ENCODE measurements around the gene KIFAP3. TPM values are rescaled to one million over a fixed set of nuclear protein-coding genes. Genes with fewer than 3 reads are reported as not detected.
"Not testable (repeated sequence)": the region's sequence is repeated elsewhere in the genome, so short reads cannot be mapped to it uniquely, and the experiment has no call there.

Gene KIFAP3
- 26.5 TPM for polyA plus RNA-seq (2012; ENCODE audit: insufficient read depth, insufficient read length)

DNA sequence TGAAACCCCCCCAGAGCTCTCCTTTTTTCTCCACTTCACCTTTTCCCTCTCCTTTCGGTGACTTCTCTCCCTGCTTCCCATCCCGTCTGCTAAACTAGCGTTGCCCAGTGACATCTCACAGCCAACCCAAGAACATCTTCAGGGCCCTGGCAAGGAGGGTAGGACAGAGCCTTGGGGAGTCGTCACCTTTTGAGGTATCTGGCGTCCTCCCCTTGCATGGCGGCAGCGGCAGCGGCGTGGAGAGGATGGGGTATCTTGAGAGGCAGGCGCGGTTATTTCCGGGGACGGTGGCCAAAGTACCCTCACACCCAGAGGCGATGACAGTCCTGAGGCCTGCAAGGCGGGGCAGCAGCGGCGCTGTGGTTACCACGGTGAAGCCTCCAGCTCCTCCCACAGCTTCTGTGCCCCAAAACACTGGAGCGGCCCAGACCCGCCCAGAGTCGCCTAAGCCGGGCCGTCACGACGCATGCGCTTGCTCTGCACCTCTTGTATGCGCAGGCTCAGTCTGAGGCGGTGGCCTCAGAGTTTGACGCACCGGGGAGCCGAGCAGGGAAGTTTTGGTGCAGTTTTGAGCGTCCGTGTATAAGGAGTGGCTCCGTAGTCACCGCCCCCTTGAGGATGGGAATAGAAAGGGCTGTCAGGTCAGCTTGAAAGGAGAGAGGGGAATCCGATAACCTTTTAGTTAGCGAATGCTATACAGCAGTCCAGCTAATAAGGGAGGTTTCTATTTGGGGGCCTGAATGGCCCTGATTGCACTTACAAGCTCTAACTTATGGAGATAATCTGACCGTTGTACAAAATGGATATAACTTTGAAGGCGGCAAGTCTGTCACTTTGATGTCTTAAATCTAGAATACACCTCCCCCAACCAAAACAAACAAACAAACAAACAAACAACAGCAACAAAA, at the start of gene KIFAP3:
KIFAP3 (minus strand) TSS at position 446 of the 908 bp plus-strand sequence; CDS start at position 218, 228 bp downstream.
- peak within 1 kb of the TSS; percentile 94 for H3K4me3 ChIP-seq (ENCODE audit: low read length)
- DNase-seq (ENCODE audit: low read depth, low spot score), result peak; percentile 97

DNA sequence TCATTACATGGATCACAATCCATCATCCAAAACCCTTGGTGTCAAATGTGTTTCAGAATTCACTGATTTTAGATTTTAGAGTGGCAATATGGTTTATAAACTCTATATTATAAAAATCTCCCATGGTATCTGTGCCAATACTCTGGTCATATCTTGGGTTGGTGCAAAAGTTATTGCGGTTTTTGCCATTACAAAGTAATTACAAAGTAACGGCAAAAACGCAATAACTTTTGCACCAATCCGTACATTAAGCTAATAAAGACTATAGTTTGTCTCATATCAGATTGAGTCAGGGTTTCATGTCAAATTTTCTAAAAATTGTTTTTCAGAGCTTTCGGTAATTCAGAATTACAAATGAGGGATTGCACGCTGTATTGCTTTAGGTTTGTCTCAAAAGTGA, 47.9 kb upstream of the KIFAP3 start:
- H3K4me3 ChIP-seq (ENCODE audit: low read length), result no peak overlapping the region
- DNase-seq (ENCODE audit: low read depth, low spot score), result no peak

DNA sequence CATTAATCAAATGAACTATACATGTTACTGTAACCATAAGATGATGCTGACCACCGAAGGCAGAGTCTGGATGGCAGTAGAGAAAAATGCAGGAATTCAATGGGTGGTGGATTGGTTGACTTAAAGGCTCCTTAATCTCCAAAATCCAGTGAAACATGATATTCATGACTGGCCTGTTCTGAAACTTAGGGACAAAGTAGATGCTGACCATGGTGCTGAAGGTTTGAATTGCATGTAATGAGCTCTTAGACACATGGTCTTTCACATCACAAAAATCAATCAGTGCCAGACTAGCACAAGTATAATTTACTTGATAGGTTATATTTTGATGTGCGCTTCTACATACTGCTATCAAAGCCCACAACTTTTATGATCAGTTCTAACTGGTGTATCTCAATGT, 40.4 kb upstream of the KIFAP3 start:
- DNase-seq (ENCODE audit: low read depth, low spot score), result peak; percentile 22
- no peak overlapping the region for H3K4me3 ChIP-seq (ENCODE audit: low read length)

DNA sequence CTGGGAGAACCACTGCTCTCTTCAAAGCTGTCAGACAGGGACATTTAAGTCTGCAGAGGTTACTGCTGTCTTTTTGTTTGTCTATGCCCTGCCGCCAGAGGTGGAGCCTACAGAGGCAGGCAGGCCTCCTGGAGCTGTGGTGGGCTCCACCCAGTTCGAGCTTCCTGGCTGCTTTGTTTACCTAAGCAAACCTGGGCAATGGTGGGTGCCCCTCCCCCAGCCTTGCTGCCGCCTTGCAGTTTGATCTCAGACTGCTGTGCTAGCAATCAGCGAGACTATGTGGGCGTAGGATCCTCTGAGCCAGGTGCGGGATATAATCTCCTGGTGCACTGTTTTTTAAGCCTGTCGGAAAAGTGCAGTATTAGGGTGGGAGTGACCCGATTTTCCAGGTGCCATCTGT, 38.6 kb upstream of the KIFAP3 start:
- not testable (repeated sequence) for DNase-seq (ENCODE audit: low read depth, low spot score); H3K4me3 ChIP-seq (ENCODE audit: low read length)

DNA sequence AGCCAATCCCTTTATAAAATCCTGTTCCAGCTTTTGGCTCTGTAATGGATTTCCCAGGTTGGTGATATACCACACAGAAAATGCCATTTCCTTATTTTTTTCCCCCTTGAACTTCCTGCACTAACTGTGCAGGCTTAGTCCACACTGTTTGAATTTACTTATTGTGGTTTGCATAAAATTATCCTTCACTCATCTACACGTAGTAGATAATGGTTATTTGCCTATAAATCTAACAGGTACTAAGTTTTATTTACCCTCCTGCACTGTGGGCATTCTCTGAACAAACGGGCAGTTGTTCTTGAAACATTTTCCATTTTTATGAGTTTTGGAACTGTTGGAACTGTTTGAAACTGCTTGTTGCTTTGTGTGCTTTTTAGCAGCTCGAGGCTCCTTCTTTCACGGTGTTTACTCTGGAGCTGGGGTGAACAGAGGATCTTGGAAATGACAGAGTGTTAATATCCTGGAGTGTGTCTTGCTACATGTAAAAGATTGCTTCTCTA, 23.0 kb upstream of the KIFAP3 start:
- DNase-seq (ENCODE audit: low read depth, low spot score), result no peak
- H3K4me3 ChIP-seq (ENCODE audit: low read length), result no peak overlapping the region

DNA sequence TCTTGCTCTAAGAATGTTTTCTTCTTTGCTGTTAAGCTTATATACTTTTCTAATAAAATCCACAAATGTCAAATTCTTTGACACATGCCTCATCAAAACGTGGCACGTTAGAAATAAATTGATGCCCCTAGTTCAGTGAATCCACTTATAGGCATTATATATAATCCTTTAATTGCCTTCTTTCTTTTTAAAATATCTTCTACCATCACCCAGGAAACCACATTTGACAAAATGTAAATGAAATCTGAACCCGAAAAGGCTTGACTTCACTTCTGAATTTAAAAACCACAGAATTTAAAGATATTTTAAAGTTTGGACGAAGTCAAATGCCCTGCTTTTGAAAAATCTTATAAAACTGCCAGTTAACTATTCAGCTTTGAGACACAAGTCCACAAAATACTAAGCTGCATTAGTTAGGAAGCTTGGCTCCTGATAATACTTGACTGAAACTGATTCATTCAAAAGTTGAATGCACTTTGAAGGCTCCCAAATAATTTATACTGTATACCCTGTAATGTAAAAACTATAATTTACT, 22.4 kb upstream of the KIFAP3 start:
- DNase-seq (ENCODE audit: low read depth, low spot score), result no peak
- H3K4me3 ChIP-seq (ENCODE audit: low read length), result no peak overlapping the region

DNA sequence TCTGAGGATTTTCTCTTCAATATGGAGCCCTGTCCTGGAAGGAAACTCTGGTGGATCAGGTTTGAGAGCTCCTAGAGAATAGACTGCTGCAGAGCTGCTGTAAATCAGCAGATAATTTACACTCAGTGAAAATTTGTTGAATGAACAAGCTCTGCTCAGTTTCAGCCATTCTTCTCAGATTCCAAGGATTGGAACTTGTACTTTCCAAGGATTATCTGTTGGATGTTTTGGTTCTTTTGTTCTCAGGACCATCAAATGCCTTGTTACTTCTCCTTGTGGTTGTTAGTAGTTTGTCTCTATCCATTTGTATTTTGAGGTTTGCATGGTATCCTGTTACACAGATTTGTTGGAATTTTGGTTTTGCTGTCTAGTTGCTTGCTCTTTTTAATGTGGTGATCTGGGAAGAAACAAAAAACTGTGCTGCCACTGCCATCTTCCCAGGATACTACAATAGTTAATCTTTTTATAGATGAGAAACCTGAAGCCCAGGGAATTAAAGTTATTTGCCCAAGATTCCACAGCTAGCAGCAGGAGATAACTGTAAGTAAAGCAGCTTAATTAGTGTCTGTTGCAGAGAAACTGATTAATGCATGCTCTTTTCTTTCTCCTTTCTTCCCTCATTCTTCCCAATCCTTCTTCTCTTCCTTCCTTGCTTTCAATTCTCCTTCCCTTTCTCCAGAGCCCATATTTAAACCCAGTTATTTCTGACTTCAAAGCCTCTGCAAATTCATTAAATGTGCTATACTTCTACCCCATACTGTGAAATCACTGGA, 21.7 kb upstream of the KIFAP3 start:
- H3K4me3 ChIP-seq (ENCODE audit: low read length), result no peak overlapping the region
- DNase-seq (ENCODE audit: low read depth, low spot score), result no peak

DNA sequence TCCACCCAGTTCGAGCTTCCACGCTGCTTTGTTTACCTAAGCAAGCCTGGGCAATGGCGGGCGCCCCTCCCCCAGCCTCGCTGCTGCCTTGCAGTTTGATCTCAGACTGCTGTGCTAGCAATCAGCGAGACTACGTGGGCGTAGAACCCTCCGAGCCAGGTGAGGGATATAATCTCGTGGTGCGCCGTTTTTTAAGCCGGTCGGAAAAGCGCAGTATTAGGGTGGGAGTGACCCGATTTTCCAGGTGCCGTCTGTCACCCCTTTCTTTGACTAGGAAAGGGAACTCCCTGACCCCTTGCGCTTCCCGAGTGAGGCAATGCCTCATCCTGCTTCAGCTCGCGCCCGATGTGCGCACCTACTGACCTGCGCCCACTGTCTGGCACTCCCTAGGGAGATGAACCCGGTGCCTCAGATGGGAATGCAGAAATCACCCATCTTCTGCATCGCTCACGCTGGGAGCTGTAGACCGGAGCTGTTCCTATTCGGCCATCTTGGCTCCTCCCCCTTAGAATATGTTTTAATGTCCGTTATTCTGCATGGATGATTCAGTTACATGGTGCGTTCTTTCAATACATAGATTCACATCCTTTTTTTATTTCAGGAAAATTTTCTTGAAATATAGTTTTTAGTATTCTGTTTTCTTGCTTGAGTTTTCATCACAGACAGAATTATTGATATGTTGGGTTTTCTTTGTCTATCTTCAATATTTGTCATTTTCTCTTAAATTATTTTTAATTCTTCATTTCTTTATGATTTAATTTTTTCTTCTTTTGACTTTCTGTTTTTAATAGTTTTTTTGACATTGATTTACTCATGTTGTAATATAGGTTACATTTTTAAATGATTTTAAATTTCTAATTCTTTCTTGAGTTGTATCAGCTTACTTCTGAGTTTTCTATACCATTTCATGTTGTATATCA, 20.5 kb upstream of the KIFAP3 start:
- not testable (repeated sequence) for DNase-seq (ENCODE audit: low read depth, low spot score); H3K4me3 ChIP-seq (ENCODE audit: low read length)

DNA sequence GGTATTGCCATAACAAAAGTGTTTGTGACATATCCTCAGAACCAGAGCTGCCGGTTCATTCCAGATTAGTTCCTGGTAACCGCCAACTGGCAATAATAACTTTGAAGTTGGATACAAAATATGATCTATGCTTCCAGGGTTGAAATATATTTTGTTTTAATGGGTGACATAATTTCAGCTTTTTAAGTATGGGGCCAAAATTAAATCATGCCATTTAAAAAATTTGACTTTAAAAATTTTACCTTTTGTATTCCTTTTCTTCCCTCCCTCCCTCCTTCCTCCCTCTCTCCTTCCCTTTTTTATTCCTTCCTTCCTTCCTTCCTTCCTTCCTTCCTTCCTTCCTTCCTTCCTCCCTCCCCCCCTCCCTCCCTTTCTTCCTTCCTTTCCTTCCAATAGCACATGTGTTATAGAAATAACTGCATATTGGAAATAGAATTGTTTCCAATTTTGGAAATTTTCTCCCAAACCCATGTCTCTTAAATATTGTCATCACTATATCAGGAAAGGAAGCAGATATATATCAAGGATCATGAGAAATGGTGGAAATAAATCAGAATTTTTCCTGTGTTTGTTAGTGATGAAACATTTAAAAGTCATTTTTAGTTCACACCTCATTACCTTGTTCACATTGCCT, 12.0 kb upstream of the KIFAP3 start:
- no peak overlapping the region for H3K4me3 ChIP-seq (ENCODE audit: low read length)
- no peak for DNase-seq (ENCODE audit: low read depth, low spot score)

DNA sequence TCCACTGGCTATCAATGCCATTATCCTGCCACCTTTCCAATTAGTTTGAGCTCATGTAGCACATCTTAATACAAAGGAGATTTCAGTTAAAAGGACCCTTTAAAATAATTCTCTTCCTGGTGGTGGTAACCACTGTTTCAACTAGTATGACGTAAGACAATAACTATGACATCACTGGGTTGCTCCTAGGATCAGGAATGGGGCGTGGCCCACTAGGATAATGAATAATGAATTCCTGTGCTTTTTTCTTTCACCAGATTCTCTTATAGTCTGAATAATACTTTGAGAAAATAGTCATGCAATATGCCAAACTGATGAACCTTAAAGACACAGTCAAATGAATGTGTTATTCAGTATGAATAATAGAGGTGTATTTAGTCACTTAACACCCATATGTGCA, 10.6 kb upstream of the KIFAP3 start:
- no peak overlapping the region for H3K4me3 ChIP-seq (ENCODE audit: low read length)
- no peak for DNase-seq (ENCODE audit: low read depth, low spot score)

DNA sequence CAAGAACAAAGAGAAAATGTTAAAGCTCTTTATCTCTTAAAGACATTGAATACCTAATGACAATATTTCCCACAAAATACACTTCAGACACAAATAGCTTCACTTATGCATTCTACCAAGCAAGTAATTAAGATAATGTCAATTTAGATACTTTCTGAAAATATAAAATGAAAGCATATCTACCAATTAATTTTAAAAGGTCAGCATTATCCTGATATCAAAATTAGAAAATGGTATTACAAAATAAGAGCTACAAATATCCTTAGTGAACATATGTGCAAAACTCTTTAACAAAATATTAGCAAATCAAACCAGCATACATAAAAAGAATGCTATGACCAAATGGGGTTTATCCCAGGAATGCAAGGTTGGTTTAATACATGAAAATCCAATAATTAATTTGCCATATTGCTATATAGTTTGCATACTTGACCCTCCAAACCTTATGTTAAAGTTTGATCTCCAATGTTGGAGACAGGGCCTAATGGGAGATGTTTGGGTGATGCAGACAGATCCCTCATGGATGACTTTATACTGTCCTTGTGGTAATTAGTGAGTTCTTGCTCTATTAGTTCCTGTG, 4.2 kb upstream of the KIFAP3 start:
- H3K4me3 ChIP-seq (ENCODE audit: low read length), result no peak overlapping the region
- no peak for DNase-seq (ENCODE audit: low read depth, low spot score)

DNA sequence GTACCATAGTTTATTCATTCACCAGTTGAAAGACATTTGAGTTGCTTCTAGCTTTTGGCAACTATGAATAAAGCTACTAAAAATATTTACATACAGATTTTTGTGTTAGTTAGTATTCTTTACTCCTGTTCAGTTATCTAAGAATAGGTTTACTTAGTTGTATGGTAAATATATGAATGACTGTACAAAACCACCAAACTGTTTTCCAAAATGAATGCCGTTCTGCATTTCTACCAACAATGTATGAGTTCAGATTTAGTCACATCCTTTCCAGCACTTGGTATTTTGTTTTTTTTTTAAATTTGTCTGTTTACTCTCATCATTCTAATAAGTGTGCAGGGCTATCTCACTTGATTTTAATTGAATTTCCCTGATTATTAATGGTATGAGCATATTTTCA, 3.4 kb upstream of the KIFAP3 start:
- H3K4me3 ChIP-seq (ENCODE audit: low read length), result no peak overlapping the region
- no peak for DNase-seq (ENCODE audit: low read depth, low spot score)

DNA sequence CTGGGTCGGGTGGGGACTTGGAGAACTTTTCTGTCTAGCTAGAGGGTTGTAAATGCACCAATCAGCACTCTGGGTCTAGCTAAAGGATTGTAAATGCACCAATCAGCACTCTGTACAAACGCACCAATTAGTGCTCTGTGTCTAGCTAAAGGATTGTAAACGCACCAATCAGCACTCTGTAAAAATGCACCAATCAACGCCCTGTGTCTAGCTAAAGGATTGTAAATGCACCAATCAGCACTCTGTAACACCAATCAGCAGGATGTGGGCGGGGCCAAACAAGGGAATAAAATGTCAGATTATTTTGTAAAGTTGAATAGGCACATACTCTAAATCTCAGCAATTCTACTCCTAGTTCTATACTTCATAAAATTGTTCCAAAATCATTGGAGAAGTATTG, 2.5 kb upstream of the KIFAP3 start:
- not testable (repeated sequence) for H3K4me3 ChIP-seq (ENCODE audit: low read length); DNase-seq (ENCODE audit: low read depth, low spot score)

DNA sequence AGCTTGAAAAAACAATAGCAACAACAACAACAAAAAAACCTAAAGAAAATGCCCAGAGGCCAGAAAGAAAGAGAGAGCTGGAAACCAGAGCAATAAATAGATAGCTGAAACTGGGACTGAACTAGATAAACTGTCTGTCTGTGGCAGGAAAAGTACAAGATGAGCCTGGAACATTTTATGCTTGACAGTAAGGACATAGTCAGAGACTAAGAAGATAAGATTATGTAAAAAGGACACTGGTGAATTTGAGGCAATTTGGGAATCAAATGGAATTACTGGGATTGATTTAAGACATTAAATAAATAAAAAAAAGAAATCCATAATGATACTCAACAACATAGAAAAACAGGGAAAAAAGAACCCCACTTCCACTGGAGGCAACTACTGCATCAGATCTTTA, 1.7 kb upstream of the KIFAP3 start:
- no peak for DNase-seq (ENCODE audit: low read depth, low spot score)
- no peak overlapping the region for H3K4me3 ChIP-seq (ENCODE audit: low read length)

DNA sequence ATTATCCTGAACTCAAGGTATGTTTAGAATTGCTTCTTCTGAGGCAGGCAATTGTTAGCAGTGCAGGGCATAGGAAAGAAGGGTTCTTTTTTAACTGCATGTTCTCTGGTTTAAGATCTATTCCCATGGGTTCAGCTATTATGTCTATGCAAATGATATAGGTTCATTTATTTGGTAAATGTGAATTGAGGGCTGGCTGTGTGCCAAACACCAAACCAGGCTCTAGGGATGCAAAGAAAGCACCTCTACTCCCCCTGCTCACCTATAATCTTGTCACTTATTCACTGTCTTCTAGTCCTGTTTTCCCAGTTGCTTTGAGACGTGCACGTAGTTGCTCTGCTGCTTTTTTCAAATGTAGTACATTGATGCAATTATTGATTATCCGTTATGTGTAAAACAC, 691 bp upstream of the KIFAP3 start:
- peak overlapping the region; percentile 94 for H3K4me3 ChIP-seq (ENCODE audit: low read length)

DNA sequence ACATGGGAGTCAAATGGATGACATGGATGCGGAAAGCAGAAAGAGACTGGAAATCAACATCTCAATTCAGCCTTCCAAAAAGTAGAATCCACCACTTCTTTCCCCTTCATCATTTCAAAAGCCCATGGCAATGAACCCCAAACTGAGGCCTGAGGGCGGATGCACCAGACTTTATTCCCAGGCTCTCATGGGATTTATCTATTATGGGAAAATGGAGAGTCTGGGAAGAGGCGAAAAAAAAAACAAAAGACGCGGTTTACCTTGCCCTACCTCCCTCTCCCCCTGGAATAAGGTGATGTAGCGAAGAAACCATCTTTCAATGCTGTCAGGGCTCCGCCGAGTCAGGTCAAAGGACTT, 624 bp downstream of the KIFAP3 start:
- peak overlapping the region; percentile 94 for H3K4me3 ChIP-seq (ENCODE audit: low read length)
- no peak for DNase-seq (ENCODE audit: low read depth, low spot score)

More for the DNA sequence above, 691 bp upstream of the KIFAP3 start:
- peak; percentile 16 for DNase-seq (ENCODE audit: low read depth, low spot score)

DNA sequence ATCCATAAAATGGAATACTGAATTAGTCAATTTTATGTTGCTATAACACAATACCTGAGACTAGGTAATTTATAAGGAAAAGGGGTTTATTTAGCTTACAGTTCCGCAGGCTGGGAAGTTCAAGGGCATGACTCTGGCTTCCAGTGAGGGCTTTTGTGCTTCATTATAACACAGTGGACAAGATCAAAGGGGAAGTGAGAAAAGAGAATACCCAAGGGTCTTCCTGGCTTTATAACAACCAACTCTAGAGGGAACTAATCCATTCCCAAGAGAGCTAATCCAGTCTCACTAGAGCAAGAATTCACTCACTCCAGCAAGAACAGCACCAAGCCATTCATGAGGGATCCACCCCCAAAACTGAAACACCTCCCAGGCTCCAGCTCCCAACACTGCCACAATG, 3.1 kb downstream of the KIFAP3 start:
- no peak overlapping the region for H3K4me3 ChIP-seq (ENCODE audit: low read length)
- no peak for DNase-seq (ENCODE audit: low read depth, low spot score)

DNA sequence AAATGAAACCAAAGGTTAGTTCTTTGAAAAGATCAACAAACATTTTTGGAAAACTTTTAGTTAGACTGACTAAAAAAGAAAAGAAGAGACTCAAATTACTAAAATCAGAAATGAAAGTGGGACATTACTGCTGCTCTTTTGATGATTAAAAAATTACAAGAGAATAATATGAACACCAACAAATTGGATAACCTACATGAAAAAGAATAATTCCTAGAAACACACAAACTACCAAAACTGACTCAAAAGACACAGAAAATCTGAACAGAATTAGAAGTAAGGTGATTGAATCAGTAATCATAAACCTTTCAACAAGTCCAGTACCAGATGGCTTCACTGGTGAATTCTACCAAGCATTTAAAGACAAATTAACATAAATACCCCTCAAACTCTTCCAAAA, 5.6 kb downstream of the KIFAP3 start:
- no peak overlapping the region for H3K4me3 ChIP-seq (ENCODE audit: low read length)

More for the DNA sequence above, 5.6 kb downstream of the KIFAP3 start:
- DNase-seq (ENCODE audit: low read depth, low spot score), result no peak

Measured in Jurkat, Clone E6-1 (cell line).